GM18870 (cell line): ENCODE results near the gene GRAP2.
"Not testable (repeated sequence)": the region's sequence is repeated elsewhere in the genome, so short reads cannot be mapped to it uniquely, and the experiment has no call there.

Experiments
- ATAC-seq: cut with Tn5 transposase; IDR thresholded peaks from one replicate; pipeline ENCODE4 v1.9.1; 2021; ENCODE audit warnings: moderate library complexity; ENCODE audit not compliant: unreplicated experiment

Gene GRAP2

DNA sequence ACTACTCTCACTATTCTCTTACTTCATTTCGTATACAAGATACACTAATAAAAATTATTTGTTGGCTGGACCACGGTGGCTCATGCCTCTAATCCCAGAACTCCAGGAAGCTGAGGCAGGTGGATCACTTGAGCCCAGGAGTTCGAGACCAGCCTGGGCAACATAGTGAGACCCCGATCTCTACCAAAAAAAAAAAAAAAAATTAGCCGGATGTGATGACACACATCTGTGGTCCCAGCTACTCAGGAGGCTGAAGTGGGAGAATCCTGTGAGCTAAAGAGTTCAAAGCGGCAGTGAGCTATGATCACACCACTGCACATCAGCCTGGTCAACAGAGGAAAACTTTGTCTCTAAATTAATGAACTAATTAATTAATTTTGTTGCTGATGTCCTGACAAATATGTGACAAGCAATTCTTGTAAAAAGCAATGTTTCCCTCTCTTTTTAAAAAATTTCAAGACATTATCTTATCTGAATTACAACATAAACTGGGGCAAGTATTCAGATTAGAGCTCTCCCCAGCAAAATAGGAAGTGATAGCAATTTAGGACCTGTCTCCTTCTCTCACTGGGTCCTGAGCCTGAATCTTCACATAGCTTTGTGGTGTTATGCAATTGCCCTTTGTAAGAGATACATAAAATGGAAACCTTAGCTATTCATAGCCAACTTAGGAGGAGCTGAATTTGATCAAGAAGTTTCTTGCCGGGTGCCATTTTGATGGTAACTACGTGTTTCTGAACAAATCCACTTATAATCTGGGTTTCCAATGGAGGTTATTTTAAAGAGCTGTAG, 41.8 kb downstream of the GRAP2 start:
- ATAC-seq = no peak

DNA sequence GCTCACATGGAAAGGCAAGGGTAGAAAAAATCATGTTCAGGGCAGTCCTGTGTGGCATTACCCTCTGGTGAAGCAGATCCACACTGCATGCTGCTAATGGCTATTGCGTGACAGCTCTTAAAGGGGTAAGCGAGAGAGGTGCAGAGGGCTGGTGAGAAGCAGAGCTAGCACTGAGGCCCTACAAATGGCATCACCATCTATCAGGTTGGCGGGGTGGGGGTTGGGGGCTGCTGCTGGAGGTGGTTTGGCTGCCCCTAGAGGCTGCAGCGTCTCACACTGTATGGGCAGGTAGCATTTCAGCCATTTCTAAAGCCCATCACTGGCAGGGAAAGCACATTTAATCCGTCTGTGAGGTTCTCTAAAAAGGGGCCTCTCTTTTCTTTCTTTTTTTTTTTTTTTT, 42.5 kb downstream of the GRAP2 start:
- no peak for ATAC-seq

DNA sequence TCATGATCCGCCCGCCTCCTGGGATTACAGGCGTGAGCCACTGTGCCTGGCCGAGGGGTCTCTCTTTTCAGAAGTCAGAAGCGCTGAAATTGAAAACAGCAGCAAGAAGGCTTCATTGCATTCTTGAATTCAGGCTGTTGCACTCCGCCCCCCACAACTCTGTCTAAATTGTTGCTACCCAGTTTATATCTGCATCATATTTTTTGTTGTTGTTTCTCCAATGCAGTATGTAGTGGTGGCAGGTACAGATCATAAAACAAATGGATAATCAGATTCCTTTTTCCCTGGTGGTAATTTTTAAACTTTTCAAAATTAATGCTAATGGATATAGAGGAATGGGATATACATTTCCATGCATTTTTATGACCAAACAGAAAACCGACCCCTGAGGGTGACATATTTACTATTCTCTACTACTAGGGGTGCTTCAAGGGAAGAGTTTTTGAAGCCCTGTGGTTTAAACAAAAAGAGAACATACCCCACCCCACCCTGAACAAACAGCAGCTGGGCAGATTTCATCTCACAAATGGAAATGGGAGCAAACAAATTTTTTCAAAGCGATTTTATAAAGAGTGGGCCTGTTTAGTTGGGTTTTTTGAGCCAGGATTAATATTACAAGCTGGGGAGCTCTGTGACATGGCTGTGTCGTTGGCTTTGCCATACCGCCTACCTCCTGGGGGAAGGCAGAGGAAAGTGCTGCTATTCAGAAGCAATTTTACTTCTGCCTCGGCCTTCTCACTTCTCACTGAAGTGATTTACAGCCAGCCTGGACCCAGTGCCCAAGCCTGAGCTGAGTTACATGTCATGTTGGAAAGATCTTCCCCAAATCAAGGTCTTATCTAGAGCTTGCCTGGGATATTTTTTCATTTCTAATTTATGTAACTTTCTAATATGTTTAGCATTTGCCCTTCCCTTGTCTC, 43.3 kb downstream of the GRAP2 start:
- ATAC-seq = no peak

DNA sequence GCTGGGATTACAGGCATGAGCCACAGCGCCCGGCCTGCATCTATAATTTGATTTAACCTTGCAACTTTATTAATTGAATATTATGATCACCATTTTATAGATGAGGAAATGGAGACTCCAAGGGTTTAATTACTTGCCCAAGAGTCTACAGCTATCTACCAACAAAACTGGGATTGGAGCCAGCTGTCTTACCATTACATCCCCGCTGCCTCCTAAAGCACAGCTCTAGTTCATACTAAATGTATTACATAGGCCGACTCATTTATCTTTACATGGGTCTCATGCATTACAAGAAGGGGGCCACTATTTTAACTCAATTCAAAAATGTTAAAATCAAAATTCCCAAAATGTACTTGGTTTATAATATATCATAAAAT, 45.2 kb downstream of the GRAP2 start:
- no peak for ATAC-seq

DNA sequence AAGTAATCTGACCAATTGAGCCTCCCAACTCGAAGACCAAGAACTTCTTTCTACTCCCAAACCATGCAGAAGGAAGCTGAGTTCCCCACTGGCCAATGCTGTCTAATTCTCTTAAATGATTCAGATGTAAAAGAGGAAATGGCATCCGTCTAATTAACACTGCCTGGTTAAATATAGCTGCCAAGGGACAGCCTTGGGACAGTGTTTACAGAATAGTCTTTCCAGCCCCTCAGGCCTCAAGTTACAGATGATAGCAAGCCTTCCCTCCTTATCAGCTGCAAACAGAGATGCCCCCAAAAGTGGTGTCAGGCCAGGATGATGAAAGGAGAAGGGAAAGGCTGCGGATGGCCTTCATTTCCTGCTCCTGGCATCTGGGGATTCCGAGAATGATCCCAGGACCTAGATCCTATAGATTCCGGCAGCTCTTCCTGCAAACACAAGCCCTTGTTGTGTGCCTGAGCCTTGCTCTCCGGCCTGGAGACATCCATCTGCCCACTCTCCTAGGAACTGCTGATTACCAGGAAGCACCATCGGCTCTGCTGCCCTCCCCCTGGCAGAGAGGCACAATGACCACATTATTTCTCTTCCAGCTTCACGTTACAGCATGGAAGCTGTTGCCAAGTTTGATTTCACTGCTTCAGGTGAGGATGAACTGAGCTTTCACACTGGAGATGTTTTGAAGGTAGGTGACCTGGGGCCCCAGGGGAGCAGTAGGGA, 45.8 kb downstream of the GRAP2 start:
- no peak for ATAC-seq

DNA sequence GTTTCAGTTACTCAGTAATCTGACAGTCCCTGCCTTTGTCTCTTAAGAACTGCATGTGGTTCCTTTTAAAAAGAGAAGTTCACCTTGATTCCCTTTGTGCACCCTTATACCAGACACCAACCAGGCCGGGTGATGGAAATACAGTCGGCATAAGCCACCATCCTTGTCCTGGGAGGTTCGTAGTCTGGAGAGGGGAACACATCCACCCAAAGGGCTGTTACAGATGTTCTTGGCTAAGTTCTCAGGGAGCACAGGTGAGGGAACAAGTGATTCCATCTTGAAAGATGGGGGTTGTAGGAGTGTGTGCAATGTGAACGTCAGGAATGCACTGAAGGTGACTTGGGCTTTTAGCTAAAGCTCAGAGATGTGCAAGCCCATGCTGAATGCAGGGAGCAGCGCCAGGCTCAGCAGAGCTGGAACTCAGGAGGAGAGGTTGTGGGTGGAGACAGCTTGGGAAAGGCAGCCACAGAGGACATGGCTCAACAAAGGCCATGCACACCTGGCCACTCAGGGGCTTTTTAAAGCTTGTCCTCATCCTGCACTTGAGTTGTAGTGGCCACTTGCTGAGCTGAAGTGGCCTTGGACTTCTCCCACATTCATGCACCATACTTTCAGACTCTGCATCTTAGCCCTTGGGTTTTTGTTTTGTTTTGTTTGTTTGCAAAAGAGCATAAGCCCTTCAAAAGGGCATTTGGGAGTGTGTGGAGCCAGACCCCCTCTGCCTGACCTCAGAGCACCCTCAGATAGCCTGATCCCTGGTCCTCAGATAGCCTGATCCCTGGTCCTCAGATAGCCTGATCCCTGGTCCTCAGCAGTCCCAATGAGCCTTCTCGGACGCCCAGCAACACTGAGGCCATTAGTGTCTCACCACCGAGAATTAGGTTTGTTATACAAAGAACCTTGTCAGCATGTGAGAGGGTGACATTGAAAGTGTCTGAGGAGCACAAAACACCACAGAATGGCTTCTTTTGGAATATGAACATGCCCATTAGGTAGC, 46.6 kb downstream of the GRAP2 start:
- ATAC-seq = no peak

DNA sequence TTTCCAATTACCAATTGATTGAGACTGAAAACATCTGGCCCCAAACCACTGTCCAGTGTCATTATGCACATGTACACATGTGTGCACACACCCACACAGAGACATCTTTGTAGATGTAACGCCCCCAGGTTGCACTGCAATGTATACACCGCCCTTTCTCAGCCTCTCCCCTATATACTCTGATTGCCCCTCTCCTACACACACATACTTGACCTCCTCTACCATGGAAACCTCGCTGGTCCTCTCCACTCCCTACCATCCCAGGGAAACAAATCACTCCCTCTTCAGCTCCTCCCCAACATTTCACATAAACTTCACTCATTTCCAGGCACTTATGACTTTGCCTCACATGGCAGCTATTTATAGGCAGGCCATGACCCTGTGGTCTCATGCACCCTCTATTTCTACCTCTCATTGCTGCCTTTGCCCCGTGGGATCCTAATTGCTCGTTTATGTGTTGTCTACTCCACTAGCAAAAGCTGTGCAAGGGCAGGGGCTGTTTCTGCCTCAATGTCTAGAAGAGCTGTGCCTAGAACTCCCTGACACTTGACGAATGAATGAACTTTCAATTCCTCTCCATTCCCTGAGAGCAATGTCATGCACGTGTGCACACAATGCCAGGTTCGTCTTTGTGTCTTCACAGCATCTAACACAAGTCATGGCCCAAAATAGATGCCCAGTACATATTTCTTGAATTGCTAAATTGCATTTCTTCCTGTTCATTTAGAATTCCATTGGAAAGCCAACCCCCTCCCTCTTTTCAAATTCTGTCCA, 49.3 kb downstream of the GRAP2 start:
- no peak for ATAC-seq

DNA sequence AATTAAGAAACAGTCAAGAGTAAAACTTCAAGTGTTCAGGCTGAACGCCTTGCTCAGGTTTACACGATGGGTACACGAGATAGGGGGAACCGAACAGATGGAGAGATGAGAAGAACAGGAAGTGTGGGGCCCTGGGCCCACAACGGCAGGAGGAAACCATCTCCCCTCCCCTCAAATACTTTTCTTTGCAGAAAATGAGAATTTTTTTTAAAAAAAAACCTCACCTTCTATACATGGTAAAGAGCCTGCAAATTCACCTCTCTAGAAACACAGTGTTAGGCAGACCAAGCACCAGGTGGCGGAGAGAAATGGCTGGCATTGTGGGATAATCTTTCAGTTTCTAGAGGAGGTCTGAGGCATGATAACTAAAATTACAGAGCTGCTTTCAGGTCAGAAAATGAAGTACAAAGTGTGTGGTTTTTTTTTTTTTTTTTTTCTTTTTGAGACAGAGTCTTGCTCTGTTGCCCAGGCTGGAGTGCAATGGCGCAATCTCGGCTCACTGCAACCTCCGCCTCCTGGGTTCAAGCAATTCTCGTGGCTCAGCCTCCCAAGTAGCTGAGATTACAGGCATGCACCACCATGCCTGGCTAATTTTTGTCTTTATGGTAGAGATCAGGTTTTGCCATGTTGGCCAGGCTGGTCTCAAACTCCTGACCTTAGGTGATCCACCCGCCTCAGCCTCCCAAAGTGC, 50.9 kb downstream of the GRAP2 start:
- not testable (repeated sequence) for ATAC-seq

DNA sequence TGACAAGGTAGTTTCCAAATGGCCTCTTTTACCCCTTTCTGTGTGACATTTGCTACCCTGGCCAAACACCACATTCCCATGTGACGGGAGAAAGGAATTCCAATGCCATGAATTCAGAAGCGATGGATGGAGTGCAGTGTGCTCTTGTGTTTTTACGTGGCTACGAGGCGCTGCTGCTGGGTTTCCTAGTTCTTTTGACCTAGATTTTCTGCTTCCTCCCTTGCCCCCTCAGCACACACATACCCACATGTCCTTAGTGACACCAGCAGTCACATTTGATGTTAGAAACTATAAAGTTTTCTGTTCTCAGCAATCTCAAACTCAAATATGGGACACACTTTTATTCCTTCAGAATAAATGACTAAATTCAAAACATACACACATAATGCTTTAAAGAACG, 51.5 kb downstream of the GRAP2 start:
- no peak for ATAC-seq

DNA sequence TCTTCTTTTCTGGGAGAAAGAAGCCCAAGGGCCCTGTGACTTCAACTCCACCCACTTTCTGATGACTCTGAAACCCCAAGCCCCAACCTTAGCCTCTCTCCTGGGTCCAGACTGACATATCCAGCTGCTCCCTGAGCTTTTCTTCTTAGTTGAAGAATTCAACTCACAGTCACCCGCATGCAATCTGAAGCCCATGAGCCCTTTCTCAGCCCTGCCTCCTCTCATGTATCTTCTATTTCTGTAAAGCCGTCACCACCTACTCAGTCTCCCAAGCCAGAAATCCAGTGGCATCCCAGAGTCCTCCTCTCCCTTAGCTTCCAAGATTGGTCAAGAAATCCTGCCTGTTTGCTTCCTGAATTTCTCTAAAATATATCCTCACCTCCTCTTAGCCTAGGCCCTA, 52.2 kb downstream of the GRAP2 start:
- ATAC-seq = no peak

DNA sequence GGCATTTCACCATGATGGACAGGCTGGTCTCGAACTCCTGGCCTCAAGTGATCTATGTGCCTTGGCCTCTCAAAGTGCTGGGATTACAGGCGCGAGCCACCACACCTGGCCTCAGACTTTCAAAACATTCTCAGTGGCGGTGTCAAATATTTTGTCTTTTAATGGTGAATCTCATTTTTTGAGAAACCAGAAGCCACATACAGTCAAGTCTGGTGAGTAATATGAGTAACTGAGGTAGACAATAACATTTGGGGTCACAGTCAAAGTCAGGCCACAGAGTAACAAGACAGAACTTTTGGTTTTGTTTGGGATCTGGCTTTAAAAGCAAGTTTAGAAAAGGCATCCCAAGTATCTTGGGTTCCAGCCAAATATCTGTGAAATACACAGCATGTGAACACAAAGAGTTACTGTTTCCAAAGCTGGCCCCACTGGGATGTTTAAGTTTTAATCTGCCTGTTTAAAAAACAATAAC, 53.7 kb downstream of the GRAP2 start:
- ATAC-seq = no peak

DNA sequence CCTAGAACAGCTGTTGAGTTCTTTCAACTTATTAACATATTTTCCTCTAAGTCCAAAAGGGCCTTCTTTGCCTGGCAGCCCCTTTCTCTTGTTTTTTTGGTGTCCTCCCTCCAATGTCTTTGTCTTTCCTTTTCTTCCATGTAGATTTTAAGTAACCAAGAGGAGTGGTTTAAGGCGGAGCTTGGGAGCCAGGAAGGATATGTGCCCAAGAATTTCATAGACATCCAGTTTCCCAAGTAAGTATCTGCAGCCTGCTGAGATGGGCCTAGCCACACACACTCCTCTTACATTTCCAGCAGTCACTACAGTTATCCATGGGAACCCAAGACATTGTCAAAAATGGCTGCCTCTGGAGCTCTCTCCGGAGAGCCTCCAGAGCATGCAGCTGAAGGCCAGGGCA, 54.8 kb downstream of the GRAP2 start:
- no peak for ATAC-seq

DNA sequence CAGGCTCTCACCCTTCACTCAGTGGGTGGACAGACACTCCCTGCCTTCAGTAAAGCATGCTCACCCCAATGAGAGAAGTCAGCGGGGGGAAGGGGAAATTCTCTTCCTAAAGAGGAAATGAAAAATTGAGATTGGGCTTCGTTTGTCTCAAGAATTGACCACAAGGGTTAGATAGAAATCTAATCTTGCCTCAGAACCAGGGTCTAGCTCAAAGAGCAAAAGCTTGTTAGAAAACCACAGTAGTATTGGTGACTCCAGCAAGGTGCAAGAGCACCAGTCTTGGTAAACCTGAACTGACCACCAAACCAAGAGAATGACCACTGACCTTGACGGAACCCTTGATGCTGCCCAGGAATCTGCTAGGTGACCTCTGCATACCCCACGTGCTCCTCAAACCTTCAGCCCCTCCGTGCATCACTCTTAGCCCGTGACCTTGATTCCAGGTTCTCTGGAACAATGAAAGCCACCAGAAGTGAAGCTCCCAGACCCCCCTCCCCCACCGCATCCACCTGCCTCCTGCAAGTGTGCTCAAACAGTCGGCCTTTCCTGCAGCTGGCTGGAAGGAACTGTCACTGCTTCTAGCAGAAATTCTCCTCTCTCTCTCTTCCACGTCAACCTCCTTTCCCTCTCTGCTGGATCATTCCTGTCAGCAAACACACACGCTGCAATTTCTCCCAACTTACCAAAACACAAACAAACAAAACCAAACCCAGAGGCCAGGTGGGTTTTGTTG, 56.2 kb downstream of the GRAP2 start:
- no peak for ATAC-seq

DNA sequence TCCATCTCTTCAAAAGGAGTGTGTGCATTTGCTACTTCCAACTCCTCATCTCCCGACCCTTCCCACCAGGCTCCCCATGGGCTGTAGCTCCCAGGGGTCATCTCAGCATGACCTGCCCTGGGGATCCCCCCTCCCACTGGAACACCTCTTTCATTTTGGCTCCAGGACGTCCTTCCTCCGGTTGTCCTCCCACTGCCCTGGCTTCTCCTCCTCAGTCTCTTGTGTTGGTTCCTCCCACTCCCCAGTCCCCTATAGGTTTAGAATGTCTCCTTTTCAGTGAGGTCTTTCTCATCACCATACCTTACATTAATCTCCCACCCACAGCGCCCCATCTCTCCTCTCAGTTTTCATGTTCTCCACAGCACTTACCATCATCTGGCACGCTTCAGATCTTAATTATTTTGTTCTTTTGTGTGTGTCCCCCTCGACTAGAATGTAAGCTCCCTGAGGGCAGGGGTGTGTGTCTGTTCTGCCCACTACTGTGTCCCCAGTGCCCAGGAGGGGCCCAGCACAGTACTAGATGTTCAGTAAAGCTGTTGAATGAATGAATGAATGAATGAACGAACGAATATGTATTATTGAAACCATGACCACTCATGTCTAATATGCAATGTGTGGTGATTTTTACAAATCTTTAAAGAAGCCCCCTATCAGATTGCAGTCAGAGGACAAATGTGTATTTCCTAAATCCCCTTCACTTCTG, 57.3 kb downstream of the GRAP2 start:
- no peak for ATAC-seq

DNA sequence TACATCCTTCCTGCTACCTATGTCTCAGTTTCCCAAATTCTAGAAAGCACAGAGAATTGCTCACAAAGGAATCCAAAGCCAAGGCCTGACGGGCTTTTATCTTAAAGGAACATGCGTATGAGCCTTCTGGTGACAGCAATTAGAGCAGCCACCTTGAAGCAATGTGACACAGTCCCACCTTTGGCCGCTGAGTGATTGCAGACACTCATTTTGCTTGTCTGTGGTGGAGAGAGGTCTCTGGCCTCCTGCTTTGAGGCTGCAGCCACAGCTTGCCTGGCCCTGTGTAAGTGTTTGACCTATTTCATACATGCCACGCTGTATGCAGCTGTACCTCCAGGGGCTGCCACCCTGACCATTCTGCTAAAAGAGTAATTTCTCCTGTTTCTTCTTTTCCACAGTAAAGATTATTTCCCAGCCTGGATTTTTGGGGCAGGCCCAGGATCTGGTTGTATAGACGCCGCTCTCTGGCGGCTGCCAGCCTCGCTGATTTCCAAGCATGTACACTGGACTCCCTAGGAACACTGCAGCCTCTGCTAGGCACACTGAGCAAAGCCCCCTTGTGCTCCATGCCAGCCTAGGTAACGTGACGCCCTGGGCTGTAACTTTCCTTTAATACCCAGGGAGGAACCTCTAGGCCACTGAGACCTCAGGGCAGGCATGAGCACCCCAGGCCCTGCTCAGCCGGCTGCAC, 58.2 kb downstream of the GRAP2 start:
- ATAC-seq = no peak

DNA sequence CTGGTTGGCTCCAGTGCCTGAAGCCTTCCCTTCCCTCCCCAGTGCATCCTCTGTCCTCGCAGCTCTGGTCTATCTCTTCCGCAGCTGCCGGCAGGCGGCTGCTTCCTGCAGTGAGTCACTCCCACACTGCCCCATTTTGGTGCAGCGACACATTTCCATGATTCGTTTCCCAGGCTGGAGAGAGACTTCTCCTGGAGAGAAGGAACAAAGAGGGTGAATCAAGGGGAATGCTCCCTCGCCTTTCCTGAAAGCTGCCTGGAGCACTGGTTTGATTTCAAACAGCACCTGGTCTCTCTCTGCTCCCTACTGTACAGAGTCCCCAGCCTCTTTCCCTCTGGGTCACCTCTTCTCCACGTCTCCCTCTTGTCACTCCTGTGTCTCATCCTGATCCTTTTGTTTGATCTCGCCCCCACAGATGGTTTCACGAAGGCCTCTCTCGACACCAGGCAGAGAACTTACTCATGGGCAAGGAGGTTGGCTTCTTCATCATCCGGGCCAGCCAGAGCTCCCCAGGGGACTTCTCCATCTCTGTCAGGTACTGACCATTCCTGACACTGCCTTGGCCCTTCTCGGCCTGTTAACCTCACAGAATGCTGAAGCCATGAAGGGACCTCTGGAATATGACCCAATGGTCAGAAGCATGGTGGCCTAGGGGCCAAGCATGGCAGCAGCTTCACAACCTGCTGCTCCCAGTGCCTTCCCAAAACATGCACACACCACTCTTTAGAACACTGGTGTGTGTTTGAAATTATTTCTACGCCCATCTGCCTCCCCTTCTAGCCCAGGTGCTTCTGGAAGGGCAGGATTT, 59.0 kb downstream of the GRAP2 start, which contains the start of gene TMA7B:
TMA7B (plus strand) TSS at position 758 of the 808 bp plus-strand sequence. CDS start 3,978 bp downstream, outside the sequence.
- ATAC-seq = no peak
